HG03558 (cell line): ENCODE data around the gene RRBP1.

ENCODE experiments used
- ATAC-seq: cut with Tn5 transposase; IDR thresholded peaks from one replicate; pipeline ENCODE4 v1.9.1; 2021; ENCODE audit warnings: moderate number of reproducible peaks; ENCODE audit not compliant: unreplicated experiment; ENCODE audit errors: extremely low read depth

Gene RRBP1

DNA sequence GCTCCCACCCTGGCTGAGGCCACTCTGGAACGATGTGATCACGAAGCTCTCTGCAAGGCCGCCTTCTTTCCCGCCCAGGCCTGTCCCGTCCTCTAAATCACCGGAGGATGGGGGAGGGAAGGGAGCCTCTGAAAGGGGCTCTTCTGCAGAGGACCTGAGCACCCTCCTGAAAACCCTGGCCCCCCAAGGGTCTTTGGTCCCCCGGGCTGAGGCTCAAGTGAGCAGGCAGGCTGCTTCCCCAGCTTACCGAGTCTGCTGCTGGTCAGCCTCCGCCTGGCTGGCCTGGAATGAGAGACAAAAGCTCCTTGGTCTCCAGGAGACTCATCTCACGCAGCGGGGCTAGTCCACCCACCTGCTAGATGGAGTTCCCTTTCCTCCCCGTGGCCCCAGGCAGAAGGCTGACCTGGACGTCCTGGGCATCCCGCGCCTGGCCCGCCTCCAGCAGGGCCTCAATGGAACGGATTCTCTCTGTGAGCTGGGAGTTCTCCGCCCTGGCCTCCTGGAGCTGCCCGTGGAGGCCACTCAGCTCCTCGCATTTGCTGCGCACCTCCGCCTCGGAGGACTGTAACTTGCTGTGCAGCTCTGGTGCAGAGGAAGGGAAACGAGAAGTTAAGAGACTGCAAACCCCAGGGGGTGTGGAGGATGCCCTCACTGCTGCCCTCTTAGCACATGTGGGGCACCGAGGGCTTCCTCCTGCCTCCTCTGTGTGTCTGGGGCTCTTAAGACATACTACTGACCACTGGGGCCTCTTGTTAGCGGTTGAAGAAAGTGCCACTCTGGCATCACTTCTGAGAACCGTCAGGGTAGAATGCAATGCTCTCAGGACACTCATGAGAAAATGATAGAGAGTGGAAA, 54.7 kb downstream of the RRBP1 start:
- ATAC-seq, result no peak

DNA sequence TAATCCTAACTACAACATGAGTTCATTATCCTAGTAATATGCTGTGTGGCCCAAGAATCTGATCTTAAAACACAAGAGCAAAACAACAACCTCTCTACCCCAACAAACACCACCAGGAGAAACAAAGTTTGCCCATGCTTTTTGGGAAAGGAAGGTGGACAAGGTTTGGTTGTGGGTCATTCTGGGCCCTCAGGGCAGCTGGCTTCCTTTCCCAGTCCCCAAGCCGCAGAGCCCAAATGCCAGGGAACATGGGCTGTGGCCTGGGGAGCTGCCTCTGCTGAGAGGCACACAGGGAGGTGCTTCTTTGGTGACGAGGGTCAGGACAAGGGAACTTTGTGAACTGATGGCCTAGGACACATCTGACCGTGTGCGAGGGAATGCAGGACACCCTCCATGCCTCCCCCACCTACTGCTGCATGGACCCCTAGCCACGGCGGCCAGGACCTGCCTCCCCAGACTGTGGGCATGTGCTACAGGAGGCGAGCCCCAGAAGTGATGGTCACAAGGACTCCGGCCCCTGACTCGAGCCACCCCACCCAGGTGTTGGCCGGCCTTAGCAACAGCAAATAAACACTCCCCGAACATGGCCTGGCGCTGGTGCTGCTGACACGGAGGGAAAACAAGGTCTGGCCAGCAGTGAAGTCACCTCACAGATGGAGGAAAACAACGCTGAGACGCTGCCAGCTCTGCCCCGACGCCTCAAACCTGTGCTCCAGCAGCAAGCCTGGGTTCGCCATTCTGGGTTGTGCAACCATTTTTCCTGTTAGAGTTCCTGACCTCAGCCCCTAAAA, 55.6 kb downstream of the RRBP1 start:
- no peak for ATAC-seq

DNA sequence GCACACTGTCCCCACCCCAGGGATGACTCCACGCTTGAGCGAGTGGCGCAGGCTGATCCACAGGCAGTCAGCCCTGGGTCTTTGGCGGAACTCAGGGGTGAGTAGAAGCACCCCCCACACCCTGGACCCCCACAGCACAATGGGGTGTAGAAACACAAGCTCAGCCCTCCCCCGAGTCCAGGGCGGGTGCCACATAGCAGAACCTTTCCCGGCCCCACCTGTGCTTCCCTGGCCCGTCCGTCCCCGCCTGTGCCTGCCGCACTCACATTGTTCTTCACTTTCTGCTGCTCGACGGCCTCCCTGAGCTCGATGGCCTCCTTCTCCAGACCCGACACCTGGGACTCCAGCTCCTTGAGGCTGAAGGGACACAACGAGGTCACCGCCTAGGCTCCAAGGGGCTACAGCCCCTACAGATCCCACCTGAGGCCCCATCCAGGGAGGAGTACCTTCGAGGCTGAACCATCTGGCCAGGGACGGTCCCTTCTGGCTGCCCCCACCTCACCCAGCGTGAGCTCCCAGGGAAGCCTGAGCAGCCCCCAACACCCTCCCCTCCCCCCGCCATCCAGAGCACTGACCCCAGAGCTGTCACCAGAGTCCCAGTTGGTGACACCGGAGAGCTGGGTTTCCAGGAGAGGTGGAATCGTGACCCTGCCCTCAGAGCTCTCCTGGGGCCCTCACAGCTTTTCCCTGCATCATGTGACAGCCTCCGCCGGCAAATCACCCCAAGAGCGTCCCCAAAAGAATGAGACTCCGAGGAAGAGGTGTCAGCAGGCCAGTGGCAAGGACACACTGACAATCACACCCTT, 56.6 kb downstream of the RRBP1 start:
- no peak for ATAC-seq

DNA sequence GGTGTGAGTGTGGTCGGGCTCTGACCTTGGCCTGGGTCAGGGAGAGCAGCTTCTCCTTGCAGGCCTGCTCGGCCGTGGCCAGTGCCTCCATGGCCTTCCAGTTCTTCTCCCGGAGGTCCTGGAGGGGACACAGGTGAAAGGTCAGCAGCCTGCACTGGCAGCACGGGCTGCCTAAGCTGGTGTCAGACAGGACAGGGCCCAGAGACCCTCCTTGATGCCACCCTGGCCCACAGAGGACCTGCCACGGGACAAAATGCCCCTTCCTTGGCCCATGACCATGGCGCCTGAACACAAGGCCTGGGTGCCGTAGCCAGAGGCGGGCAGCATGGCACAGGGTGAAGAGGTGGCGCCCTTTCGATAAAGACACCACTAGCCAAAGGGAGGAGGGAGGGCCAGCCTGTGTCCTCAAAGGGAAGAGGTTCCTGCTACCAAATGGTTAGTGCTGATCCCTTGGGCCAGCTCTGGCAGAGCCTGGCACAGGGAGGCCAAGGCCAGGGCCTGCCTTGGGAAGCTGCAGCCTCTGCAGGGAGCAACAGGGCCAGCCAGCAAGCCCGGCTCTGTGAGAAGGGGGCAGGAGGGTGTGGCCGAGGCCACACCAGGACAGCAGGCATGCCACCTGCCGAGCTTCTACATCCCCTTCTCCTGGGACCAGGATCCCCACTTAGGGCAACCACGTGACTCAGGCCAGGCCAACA, 57.3 kb downstream of the RRBP1 start:
- ATAC-seq, result no peak

DNA sequence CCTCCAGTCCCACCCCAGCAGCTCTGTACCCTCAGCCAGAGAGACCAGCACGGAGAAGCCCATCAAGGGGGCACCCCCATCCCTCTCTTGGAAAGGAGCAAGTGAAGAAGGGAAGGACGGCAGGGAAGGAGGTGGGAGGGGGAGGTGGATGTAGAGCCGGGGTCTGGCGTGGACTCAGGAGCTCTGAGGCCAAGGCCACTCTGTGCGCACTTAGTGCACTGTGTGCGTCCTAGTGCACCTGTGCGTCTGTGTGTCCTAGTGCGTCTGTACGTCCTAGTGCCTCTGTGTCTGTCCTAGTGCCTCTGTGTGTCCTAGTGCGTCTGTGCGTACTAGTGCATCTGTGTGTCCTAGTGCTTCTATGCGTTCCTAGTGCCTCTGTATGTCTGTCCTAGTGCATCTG, 58.0 kb downstream of the RRBP1 start:
- no peak for ATAC-seq

DNA sequence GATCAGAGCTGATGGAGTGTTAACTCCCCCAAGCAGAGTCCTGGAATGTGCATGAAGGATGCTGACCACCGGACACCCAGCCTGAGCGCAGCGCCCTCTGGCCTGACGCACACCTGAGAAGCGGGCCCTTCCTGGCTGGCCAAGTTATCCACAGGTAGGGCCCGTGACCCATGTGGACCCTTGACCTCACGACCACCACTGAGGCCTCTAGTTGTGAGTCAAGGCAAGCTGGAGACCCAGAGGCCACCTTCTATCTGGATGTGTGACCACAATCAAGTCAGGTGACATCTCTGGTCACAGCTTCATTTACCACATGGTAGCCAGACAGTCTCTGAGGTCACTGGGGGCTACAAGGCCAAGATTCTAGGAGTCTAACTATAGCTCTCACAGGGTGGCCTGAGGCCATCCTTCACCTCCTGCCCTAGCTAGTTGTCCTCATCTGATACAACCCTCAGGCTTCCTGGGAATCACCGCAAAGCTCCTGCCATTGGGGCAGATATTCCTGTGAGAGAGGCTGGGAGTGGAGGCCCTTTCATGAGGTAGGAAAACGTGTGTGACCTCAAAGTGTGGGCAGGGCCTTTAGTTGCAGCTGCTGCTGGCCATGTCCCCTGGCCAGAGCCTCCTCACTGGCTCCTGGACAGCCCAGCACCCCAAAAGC, 59.1 kb downstream of the RRBP1 start:
- no peak for ATAC-seq

DNA sequence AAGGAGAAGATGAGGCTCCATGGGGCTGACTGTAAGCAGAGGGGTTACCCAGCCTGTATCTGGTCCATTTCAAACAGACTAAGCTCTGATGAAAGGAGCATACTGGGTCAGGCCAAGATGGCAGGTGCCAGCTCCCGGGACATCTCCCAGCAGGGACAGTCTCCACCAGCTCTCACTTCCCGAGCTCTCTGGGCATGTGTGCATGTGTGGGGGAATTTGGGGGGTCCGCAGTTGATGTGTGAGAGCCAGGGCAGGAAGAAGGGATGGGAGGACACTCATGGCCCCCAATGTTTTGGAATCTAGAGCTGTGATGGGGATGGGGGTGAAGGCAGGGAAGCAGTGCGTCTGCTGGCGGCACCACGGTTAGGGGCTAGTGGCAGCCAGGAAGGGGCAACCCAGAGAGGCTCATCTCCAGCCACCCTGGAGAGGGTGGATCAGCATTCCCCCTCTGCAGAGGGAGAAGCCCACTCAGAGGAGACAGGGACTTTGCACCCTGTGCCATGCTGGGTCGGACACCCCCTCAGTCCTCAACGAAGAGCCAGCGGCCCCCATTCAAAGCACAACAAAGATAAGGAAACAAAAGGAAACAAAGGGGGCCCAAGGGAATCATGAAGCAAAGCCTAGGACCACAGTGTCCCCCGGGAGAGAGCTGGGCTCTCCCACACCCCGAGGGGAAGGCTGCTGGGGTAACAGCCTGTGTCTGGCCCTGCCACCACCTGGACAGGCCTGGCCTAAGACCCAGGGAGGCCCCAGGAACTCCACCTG, 59.8 kb downstream of the RRBP1 start:
- no peak for ATAC-seq

DNA sequence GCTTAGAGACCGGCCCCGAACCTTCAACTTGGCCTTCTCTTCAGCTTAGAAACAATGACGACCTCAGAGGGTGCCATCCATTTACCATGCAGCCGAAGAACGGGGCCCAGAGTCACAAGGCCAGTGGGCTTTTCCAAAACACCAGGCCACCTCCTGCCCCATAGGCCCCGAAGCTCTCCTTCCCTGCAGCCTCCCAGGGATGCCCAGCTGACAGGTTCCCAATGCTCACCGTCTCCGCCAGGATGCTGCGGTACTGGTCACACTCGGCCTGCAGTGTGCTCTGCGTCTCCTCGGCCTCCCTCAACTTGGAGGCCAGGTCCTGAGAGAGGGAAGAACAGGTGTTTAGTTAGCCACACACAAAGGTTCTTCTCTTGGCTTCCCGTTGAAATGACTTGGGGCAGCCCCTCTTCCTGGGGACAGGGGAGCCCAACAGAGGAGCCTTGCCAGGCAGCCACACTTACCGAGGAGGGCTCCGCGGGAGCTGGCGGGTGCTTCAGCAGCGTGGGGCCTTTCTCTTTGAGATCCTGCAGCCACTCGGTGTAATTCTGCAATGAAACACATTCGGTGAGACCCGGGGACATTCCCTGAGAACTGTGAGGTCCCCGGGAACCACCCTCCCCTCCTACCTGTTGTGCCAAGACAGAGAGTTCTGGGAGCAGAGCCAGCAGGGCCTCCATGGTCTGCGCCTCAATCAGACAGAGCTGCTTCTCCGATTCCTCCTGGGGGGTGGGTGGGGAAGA, 60.6 kb downstream of the RRBP1 start:
- no peak for ATAC-seq

DNA sequence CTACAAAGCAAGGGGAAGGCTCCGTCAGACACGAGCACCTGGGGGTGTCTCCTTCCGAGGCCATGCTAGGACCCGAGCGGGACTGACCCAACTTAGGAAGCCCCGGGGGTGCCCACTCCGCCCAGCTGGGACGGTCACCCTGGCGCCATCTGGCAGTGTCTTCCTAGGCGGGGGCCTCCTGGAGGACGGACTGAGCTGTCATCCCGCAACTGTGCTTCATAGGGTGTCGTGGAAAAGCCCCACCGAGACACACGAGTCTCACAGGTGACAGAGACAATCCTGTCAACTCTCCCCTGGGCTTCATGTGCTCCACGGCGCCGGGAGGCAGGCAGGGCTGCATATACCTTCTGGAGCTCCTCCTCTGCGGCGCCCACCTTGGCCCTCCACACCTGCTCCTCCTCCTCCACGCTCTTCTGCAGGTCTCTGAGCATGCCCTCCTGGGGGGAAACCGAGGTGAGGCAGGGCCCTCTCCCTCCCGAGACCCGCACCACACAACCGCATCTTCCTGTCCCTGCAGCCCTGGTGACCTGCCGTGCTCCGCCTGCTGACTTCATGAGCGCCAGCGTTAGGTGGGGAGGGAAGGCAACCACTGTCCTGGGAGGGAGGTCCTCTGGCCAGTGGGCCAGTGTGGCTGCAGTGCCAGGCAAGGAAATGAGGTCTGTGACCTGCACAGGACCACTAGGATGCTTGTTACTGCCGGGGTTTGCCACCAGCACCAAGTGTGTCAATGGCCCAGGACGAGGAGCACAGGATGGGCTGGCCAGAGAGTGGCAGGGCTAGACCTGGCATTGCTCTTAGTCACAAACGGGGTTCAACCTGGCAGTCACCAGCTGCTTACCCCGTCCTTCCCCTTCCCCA, 61.4 kb downstream of the RRBP1 start:
- ATAC-seq, result no peak

DNA sequence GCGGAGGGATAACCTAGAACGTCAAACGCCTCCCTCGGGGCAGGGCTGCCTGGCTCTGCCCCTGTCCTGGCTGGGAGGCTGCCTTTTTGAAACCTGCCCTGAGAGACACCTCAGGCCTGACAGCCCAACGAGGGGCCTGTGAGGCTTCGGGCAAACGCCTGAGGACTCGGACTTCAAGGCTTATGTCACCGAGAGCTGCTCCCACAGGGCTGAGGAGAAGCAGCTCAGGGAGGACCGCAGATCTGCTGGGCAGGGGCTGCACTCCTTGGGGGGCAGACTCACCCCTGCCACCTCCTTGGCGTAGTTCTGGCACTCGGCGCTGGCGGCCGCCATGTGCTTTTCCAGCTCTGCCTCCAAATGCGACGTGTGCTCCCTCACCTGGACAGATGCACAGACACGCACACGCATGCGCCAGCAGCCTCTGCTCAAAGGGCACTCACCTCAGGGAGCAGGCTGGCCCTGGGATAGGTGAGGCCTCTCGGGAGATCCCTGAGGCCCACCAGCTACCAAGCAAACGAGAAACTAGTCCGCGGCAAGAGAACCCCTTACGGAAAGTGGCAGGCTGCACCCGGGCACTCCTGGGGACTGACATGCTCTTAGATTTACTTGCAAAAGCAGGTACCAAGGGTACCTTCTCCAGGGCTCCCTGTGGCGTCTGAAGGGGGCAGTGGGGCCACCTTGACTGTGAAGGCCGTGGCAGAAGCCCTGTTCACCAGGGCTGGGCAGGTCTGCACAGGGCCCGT, 62.5 kb downstream of the RRBP1 start:
- ATAC-seq, result no peak

DNA sequence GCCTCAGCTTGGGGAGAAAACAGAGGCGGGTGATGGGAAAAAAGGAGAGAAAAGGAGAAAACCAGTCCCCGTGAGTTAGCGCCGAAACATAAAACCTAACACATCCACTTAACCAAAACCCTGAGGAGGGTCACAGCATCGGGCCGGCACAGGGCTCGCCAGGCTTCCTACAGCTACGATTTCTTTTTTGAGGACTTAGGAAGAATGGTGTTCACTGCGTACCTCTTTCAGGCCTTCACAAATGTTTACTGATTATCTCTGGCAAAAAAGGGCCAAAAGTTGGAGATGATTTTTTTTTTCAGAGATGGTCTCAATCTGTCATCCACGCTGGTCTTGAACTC, 63.4 kb downstream of the RRBP1 start:
- ATAC-seq, result no peak

DNA sequence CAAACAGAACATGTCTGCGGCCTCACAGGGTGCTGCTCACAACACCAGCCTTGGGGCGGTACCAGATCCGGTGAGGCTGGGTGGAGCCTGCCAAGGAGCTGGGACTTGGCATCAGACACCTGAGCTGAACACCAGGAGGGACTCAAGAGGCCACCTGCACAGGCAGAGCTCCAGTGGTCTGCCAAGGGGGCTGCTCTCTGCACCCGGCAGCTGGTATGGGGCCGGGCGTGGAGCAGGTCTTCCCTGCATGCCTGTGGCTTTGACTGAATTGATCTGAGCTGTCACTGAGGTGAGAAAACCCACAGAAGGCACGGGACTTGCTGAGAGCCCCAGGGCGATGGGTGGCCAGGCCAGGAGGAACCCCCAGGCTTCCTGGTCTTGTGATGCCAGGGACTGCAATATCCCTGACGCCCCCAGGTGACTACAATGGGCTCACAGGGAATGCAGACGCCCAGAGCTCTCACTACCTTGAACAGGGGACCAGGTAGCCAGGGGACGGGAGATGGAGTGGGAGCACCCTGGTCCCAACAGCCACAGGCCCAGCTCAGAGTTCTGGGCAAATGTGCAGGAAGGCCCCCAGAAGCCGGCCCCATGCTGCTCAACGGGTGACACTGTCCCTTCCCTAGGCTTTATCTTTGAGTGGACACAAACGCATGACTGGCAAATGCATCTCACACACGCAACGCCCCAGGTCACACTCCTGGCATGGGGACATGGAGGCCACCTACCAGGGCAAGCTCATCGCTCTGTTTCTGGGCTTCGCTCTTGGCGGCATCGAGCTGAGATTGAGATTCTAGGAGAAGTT, 64.0 kb downstream of the RRBP1 start:
- no peak for ATAC-seq

DNA sequence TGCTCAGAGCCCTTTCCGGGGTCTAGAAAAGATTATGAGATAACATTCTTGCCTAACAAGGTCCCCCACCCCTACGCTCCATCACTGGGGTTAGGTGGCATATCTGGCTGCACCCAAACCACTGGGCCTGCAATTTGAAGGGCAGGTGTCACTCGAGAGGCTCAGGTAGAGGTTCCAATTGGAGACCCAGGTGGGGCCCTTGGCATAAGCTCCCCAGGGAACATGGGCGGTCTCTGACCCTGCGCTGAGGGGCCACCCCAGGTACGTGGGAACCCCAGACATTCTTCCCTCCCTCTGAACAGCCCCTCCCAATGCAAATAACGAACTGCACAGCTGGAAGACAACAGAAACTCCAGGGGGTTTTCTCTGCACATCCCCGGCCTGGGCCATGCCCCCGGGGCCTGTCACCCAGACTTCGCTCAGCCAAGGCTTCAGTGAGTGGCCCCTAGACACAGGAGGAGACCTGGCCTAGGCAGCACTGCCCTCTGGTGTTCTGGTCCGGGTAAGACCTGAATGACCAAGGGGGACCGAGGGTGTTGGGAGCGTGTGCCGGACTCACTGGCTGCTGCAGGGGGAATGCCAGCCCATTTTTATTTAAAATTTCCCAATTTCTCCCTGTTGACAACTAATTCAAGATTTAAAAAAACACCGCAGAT, 64.7 kb downstream of the RRBP1 start:
- ATAC-seq, result no peak

DNA sequence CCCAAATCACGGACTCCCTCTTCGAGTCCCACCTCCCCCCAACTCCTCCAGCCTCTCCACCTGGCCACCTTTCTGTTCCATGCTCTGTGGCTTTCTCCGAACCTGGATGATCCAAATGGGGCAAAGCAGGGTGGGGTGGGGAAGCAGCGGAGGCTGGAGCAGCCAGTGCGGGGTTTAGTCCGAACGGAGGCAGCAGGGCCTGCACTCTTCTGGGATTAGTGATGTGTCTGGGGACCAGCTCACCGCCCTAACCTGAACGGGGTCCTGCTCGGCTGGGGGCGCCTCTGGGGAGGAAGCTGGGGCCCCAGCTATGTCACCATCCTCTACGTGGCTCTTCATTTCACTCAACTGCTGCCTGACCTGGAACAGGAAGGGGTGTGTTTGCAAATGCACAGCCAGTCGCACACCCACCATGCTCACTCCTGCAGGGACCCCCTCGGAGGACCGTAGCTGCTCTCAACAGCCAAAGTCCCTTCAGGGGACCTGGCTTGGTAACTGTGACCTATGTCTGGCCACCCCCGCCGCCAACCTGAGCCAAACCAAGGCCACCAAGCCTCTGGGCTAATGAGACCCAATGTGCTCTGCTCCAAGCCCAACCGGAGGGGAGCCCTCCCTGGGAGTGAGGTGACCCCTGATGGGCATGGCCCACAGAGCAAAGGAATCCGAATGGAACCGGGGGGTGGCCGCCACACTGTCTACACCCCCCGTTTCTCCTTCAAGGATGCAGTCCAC, 65.4 kb downstream of the RRBP1 start:
- no peak for ATAC-seq
